GM12891 (cell line): ENCODE results near the gene AGMAT.

Experiments
- DNase-seq: peaks from one replicate; pipeline ENCODE4 v3.0.0; 2011; ENCODE audit warnings: low spot score; ENCODE audit not compliant: insufficient read length
- FAIRE-seq: peaks from 2 replicates; lab custom pipeline; 2011; peaks lifted over from hg19 to GRCh38; lab: Jason Lieb, UNC
- PAX5 ChIP-seq: IDR thresholded peaks from 2 replicates; pipeline ENCODE4 v1.6.1; 2011; ENCODE audit warnings: low read length, moderate library complexity, mild to moderate bottlenecking; ENCODE audit not compliant: insufficient read depth, severe bottlenecking
- POLR2A ChIP-seq: IDR thresholded peaks from 2 replicates; pipeline ENCODE4 v1.6.1; 2011; ENCODE audit warnings: low read depth, low read length, control low read depth
- POLR2AphosphoS5 ChIP-seq: IDR thresholded peaks from 2 replicates; pipeline ENCODE4 v1.6.1; 2011; ENCODE audit warnings: low read depth, low read length, control low read depth
- POU2F2 ChIP-seq: IDR thresholded peaks from 2 replicates; pipeline ENCODE4 v1.6.1; 2011; ENCODE audit warnings: low read depth, mild to moderate bottlenecking, control low read depth, low read length, moderate library complexity
- SPI1 ChIP-seq: IDR thresholded peaks from 2 replicates; pipeline ENCODE4 v1.6.1; 2011; ENCODE audit warnings: low read depth, low read length, control low read depth
- TAF1 ChIP-seq: IDR thresholded peaks from 2 replicates; pipeline ENCODE4 v1.6.1; 2011; ENCODE audit warnings: low read depth, low read length, control low read depth

AGMAT gene

DNA sequence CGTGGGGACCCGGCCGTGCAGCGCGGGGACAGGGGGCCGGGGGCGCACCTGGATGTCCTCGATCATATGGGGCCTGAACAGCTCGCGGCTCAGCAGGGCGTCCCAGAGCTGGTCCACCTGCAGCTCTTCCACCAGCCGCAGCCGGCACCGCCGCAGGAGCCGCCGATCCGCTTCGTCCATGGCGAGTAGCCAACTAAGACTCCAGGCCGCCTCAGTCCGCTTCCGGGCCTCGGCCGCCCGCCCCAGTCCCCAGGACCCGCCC, 60.9 kb downstream of the AGMAT start, which contains the start of gene CASP9:
CASP9 (minus strand) TSS at position 195 of the 262 bp plus-strand sequence; CDS start at position 180, 15 bp downstream.
- no peak for FAIRE-seq
- TF ChIP-seq TAF1 (peak; percentile 71; the same call in 1 of the 2 replicates), SPI1 (no peak), POLR2AphosphoS5 (peak; percentile 59), POLR2A (peak; percentile 79), POU2F2 (0 out of 2 replicates have a peak, but pooled peaks have one; percentile 33), PAX5 (no peak)
- DNase-seq, result no peak

GRCh38 chr1:15523104-15524020, 61.5 kb downstream of the AGMAT start:
- DNase-seq (no peak), FAIRE-seq (no peak)
- TF ChIP-seq TAF1 (no peak), PAX5 (no peak), POLR2AphosphoS5 (no peak), POU2F2 (no peak), SPI1 (peak; percentile 88), POLR2A (no peak)

- FAIRE-seq, result no peak
- TF ChIP-seq POU2F2 (no peak), PAX5 (no peak), POLR2A (no peak), POLR2AphosphoS5 (no peak), SPI1 (no peak), TAF1 (no peak)
- DNase-seq, result no peak
Observed at GRCh38 chr1:15522551-15522950, 62.3 kb downstream of the AGMAT start.
